Left renal cortex interstitium (tissue), 4 donors: Measurements from ENCODE around the gene RAB3C. TPM values are rescaled to one million over a fixed set of nuclear protein-coding genes. Genes with fewer than 3 reads are reported as not detected.

Experiments used
- DNase-seq, 4 donors: peaks; one replicate each; pipeline ENCODE4 v3.0.0-alpha.2; 2013; ENCODE audit warnings: low read depth in 4 of 4, low spot score in 2 of 4, missing footprints in 1 of 4
- polyA plus RNA-seq, 4 donors: library from polyadenylated mRNA; unstranded; fragments of 120-200 nt; gene quantifications; one replicate each; pipeline ENCODE4 v1.2.1, GENCODE V29; 2013; ENCODE audit not compliant: insufficient read length in 4 of 4

RAB3C gene
- polyA plus RNA-seq, 4 donors, result 1.8 to 3.3 (median 2.5) TPM

- no peak for DNase-seq
Measured at GRCh38 chr5:58855851-58856739, 273.2 kb downstream of the RAB3C start.

DNA sequence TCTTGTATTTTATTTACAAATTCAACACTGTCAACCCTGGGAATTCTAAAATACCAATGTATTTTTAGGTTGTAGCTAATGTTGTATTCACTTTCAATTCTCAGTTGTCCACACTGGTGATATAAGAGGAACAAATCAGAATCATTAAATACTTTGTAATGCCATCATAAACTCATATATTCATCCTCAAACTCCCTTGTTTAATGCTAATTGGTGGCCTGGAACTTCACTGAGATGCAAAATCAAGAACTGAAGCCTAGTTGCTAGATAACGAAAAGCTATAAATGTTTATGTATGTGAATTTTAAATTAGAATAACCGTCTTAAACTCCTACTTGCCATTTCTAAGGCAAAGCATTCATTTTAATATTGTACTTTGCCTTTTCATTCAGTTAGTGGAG is 274.7 kb downstream of the RAB3C start:
- no peak for DNase-seq

- DNase-seq, result no peak
Measured at GRCh38 chr5:58860680-58861079, 277.8 kb downstream of the RAB3C start.

- DNase-seq, result no peak
Measured at GRCh38 chr5:58868931-58869330, 286.1 kb downstream of the RAB3C start.

DNA sequence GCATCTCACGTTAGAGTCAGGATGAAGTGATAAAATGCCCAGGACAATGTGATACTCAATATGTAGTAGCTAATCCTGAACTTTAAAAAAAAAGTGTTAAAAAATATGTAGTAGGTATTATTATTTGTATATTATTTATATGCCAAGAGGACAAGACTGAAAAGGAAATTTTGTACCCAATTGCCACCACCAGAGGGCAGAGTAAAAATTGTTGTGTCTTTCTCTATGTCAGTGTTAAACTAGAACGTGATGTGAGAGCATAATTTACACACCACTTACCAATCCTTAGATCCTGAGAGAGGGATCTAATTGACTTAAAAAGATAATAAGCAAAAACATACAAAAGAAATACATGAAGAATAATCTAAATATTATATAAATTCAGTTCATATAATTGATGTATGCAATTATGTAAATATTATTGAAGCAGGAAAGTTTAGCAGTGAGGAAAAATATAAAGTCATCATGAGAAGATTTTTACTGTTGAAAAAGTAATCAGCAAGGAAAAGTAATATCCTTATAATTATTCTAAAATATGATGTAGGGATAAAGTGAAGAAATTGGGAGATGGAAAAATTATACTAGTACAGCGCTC is 288.9 kb downstream of the RAB3C start:
- DNase-seq, result no peak

DNA sequence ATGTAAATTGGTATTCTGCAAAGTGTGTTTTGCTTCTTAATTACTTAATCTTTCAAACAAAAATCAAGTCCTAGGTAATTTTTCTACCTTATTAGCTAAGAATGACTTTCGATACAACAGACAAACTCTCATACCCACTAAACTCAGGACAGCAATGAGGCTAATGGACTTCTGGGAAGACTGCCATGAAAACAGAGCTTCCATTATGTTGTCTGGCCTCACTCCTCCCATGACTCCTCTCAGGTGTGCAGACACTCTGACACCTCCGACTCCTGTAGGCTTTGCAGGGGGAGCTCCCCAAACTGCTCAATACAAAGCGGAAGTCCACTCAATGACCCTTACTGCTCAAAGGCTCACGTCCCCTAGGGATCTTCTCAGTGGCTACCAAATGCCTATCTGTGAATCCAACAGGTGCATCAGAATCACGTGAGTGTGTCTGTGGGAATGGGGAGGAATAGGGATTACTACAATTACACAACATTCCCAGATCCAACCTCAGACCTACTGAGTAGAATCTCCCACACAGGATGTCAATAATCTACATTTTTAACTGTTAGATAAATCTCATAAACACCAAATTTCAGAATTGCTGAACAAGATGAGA is 289.9 kb downstream of the RAB3C start:
- no peak for DNase-seq

DNA sequence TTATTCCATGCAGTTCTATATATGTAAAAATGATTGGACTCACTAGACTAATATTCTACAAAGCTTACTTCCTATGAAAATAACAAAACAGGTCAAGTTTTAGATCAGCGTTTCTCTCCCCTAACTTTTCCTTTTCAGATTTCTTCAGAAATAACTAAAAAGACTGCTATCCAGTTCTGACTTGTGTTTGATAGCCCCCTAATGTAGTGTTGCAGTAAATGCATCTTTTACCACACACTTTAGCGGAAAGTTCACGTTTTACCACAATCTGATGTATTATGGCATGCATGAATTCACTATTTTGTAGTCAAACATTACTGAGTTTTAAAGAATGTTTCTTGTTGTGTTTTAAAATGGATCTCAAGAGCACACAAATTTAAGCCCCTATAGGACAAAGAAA is 292.7 kb downstream of the RAB3C start:
- no peak for DNase-seq

DNA sequence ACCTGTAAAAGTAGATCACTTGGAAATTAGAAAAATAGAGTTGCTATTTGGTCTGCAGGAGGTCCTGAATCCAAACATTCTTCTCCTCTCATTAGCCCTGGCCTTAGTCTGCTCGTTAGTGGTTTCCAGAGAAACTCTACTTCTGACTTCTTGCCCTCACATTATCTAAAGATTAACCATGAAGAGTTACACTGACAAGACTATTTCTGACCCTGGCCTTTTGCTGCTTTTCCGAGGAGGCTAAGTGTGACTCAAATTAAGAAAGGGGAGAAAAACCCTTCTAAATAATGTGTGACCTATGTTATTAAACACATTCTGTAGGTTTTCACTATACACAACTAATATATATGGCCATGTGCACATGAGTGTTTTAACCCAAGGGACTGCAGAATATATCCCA is 302.4 kb downstream of the RAB3C start:
- no peak for DNase-seq

DNA sequence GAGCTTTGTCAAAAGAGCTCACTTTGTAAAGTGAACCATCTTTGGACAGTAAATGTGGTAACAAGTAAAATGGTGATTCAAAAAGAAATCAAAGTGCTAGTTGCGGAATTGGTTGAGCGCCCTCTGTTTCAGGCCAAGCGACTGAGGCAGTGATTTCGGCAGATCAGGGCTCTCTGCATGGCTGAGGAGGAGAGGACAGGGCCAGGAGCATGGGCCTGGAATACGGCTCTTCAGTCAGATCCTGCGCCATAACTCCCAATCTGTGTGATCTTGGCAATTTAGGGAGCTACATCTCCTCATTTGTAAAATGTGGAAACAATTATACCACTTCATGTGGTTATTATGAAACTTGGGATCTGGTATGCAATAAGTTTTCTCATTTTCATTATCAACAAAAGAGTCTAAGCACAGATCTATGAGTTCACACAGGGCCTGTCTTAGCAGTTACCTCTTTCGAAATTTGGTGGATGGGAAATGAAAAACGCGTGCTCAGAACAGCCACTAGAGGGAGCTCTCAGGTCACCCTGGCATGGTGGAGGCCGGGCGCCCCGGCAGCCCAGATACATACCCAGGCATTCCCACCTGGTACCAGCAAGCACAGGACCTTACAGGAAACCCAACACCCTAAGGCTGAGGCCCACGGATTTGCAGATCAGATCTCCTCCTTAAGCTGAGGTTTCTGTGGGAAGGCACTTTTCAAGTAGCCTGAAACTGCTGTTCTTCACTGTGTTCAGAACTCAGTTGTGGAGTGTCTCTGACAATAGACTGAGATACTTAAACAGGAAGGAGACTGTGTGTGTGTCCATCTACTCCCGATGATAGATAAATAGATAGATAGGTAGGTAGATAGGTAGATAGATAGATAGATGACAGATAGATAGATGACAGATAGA is 303.7 kb downstream of the RAB3C start:
- DNase-seq, result peak in 3 of 4 donors; percentile 17 to 44 (median 37)

- no peak for DNase-seq
Measured at GRCh38 chr5:58887311-58887710, 304.4 kb downstream of the RAB3C start.

DNA sequence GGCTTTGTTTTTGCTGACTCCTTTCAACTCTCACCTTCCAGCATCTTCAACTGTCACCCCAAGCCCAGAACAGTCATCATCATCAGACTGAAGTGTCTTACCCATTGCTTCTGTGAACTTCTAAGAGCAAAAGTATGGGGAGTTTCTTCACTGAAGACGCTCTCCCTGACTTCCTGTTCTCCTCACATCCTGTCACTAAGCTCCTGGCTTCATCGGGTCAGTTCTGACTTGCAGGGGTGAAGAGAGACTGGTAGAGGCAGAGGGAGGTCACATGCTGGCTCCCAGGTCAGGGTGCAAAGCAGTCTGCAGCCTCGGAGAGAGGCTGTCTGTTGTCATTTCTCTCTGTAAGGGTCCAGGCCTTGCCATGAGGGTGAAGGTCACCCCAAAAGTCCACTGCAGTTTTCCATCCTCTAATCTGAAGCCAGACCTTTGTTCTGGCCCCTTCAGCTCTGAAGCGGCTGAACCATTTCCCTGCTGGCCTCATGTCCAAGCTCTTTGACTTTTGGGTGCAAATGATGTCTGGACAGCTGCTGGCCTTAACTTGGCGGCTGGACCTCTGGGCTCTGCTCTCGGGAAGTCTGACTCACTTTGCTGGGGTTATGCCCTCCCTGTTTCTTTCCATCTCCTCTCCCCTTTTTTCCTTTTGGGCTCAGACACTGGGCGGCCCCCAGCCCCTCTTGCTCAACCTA is 305.0 kb downstream of the RAB3C start:
- no peak for DNase-seq

DNA sequence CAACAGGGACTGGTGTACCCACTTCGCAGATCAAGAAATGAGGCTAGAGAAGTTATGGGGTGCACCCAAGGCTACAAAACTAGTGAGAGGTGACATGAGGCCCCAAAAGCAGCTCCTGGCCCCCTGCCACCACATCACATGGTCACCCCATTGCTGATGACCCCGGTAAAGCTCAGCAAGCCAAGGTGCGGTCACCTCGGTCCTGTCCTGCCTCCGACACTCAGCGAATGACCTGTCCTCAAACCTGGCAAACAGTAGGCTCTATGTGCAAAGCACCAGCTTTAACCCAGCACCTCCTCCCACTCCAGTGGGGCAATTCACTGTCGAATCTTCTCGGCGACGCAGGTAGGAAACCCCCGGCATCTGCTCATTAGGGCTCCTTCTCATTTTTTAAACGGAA is 307.4 kb downstream of the RAB3C start:
- no peak for DNase-seq

DNA sequence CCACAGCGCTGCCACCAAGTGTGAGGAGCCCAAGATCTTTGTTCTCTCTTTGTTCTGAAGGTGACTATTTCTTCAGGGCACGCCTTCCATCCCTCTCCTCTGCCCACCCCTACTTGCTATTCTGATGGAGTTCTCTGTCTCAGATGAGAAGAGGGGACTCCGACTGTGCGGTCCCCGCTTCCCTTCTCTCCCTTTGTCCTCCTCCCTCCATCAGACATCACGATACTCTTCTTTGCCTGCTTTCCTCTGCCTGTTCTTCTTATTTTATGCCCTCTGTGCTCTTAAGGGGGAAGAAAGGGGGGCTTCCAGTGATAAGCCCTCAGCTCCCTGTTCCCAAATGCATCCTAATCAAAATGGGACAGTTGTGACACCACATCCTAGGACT is 307.8 kb downstream of the RAB3C start:
- no peak for DNase-seq

DNA sequence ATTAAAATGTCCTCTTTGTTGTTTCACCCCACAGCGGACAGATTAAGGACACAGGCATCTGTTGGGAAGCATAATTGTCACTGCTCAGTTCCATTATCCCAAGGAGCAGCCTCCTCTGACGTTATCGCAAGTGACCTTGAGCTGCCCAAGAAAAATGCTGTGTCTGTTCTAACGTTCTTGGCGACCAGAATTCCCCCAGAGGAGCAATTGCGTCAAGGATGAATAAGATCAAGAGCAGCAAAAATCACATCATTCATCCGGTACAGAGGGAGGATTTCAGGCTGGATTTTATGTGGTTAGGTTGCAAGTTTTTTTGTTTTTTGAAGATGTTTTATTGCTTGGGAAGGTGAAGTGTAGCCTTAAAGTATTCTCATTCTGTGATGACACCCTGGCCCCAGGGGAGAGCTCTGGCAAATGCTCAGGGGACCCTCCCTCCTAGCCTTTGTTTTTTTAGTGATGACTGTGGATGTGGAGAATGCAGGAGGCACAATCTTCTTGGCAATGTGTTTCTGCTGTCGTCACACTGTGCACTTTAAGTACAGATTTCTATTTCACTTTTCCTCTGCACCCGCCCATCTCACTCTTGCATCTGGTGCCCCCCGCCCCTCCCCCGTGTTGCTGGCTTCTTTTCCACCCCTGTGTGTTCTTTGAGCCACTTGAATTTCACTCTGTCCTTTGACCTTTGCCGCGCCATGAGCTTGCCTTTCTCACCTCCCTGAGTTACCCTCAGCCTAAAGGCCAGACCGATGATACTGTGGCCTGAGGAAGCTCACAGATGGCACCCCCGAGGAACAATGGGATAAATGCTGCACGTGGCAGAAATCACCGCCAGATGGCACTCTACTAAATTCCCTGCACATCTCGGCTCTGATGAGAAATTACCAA is 308.5 kb downstream of the RAB3C start:
- peak; percentile 34 to 67 (median 56) for DNase-seq

DNA sequence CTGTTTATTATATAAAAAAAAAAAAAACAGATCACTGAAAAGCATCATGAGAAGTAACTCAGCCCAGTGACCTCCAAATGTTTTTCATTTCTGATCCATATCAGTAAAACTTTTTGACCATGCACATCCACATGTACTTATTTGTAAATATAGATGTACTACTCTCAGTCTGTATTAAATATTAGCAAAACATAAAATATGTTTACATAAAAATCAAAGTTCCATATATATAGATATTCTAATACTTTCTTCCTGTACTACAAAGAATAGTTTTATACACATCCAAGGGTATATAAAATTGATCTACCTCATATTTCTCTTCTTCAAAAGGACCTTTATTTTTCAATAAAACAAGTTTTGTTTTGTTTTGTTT is 309.1 kb downstream of the RAB3C start:
- no peak for DNase-seq

GRCh38 chr5:58893551-58893950 is 310.7 kb downstream of the RAB3C start:
- DNase-seq, result no peak

DNA sequence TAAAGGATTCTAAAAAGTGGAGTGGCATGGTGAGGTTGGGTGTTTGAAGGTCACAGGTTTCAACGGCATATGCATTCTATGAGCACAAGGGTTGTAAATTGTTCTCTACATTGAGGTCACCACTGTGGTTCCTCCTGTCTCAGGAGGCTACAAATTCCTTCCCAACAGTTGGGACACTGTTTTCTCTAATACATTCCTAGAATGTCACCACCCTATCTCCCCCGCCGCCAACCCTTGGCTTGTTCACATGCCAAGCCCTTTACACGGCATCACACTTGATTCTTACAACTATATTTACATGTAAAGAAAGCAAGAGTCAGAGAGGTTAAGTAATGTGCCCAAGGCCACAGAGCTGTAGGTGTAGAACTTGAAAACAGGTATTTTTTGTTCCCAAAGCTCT is 315.1 kb downstream of the RAB3C start:
- DNase-seq, result no peak

DNA sequence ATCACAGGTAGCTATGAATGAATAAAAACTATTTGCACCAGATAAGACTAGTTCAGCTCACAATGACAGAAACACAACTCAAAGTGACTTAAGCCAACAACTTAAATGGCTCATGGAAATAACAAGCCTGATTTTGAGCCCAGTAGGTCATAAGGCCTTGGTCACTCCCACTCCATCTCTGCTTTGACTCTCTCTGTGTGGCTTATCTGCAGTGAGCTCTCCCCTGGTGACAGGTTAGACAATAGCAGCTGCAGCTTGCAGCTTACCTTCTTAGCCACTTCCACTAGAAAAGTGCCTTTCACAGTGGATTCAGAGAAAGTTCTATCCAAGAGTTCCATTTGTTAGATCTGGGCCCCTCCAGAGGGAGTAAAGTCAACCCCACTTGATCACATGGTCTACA is 315.7 kb downstream of the RAB3C start:
- DNase-seq, result no peak

- DNase-seq, result no peak
Measured at GRCh38 chr5:58901271-58901670, 318.4 kb downstream of the RAB3C start.
